ENCODE measurements around the gene PGPEP1. TPM values are rescaled to one million over a fixed set of nuclear protein-coding genes. Genes with fewer than 3 reads are reported as not detected.
A peak's percentile ranks its signal among the peaks of the same experiment; 100 is the strongest.

PGPEP1 gene
- total RNA-seq, 1 experiment from 2014 or later, result 27.9 TPM

DNA sequence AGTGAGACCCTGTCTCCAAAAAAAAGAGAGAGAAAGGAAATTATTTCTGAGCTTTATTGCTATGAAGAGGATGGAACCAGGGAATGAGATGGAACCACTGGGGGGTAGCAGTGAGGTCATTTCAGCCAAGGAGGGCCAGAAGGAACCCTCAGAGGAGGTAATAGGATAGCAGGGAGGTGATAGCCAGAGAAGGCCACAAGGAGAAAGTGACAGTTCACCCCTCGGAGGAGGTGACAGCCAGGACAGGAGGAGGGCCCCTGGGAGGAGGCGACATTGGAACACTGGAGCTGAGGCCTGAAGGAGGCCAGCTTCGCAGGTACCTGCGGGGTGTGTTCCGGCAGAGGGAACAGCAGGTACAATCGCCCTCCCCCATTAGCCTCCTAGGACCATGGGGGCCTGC lies 675 bp upstream of the PGPEP1 start:
- H3K4me1 Mint-ChIP-seq (ENCODE audit: low read depth, unreplicated experiment), result peaks cover 8% of the 10 kb centered on the region
- CTCF ChIA-PET, result interaction anchor here (0.8 to 1.0 kb wide), 3 partner anchors 11 to 60 kb away, joined by 3 to 6 read pairs (median 3); partner anchors contain the start of gene JUND
- H3K27ac Mint-ChIP-seq (ENCODE audit: unreplicated experiment), result peak overlapping the region; percentile 94
- peak; percentile 6 for TF ChIP-seq CTCF (IDR thresholded peaks at IDR 0.05; ENCODE audit: unreplicated experiment)
- no peaks in the 10 kb centered on the region for H3K9me3 Mint-ChIP-seq (ENCODE audit: low read depth, unreplicated experiment)
- intact Hi-C loops (cut with micrococcal nuclease; ENCODE audit: unreplicated experiment), result no loop called here
- peak overlapping the region; percentile 75 for H3K4me3 Mint-ChIP-seq (ENCODE audit: low read depth, unreplicated experiment)
- DNase-seq, result peak; percentile 28
- BruUV-seq (replicated peaks), result no TSS peak
- peaks cover 22% of the 10 kb centered on the region for H3K36me3 Mint-ChIP-seq (ENCODE audit: insufficient read depth, unreplicated experiment)
- H3K27me3 Mint-ChIP-seq (ENCODE audit: unreplicated experiment), result no peaks in the 10 kb centered on the region

GRCh38 chr19:18340990-18341868 lies 831 bp downstream of the PGPEP1 start:
- peak; percentile 53 for DNase-seq
- Mint-ChIP-seq H3K27ac (ENCODE audit: unreplicated experiment) (peak overlapping the region; percentile 38), H3K27me3 (ENCODE audit: unreplicated experiment) (no peaks in the 10 kb centered on the region), H3K4me1 (ENCODE audit: low read depth, unreplicated experiment) (peaks cover 11% of the 10 kb centered on the region), H3K4me3 (ENCODE audit: low read depth, unreplicated experiment) (peak overlapping the region; percentile 75), H3K9me3 (ENCODE audit: low read depth, unreplicated experiment) (no peaks in the 10 kb centered on the region), H3K36me3 (ENCODE audit: insufficient read depth, unreplicated experiment) (peaks cover 33% of the 10 kb centered on the region)
- intact Hi-C loops (cut with micrococcal nuclease; ENCODE audit: unreplicated experiment), result no loop called here
- CTCF ChIA-PET, result interaction anchor here (0.6 kb wide), 1 partner anchor 482 kb away, joined by 10 read pairs; no protein-coding TSS in a partner anchor
- TF ChIP-seq CTCF (IDR thresholded peaks at IDR 0.05; ENCODE audit: unreplicated experiment), result no peak
- TSS peak; percentile 22 for BruUV-seq (replicated peaks)

DNA sequence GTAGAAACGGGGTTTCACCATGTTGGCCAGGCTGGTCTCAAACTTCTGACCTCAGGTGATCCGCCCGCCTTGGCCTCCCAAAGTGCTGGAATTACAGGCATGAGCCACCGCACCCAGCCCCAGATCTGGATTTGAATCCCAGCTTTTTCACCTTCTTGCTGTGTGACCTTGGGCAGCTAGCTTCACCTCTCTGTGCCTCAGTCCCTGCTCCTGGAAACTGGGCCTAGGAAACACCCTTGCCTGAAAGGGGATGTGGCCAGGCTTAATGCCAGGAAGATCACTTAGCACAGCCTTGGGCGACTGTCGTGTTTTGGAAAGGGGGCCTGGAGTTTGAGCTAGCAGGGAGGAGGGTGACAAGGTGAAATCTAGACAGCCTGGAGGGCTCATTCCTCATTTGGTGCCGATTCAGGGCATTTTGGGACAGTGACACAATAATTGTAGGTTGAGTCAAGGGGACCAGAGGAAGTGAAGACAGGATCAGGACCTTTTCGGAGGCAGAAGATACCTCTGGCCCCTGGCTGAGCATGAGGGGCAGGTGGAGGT lies 1.8 kb downstream of the PGPEP1 start:
- intact Hi-C loops (cut with micrococcal nuclease; ENCODE audit: unreplicated experiment), result no loop called here

DNA sequence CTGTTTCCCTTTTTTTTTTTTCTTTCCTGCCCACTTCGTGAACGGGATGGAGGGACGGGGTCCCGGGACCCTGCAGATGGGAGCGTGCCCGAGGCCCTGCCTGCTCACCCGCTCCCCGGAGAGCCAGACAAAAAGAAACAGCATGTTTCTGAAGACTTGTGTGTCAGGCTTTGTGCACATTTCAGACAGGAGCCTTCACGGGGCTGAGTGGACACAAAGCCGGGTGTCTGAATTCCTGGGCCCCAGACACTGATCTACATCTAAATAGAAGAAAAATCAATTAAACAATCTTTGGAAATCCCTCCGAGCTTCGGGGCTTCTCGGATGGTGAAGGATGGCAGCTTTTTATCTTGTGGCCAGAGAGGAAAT lies 4.2 kb downstream of the PGPEP1 start:
- intact Hi-C loops (cut with micrococcal nuclease; ENCODE audit: unreplicated experiment), result no loop called here

More for the DNA sequence above, 1.8 kb downstream of the PGPEP1 start:
- no TSS peak for BruUV-seq (replicated peaks)
- Mint-ChIP-seq H3K9me3 (ENCODE audit: low read depth, unreplicated experiment) (no peaks in the 10 kb centered on the region), H3K27me3 (ENCODE audit: unreplicated experiment) (no peaks in the 10 kb centered on the region), H3K27ac (ENCODE audit: unreplicated experiment) (no peak overlapping the region), H3K4me3 (ENCODE audit: low read depth, unreplicated experiment) (no peak overlapping the region), H3K4me1 (ENCODE audit: low read depth, unreplicated experiment) (peaks cover 17% of the 10 kb centered on the region), H3K36me3 (ENCODE audit: insufficient read depth, unreplicated experiment) (peaks cover 42% of the 10 kb centered on the region)
- TF ChIP-seq CTCF (IDR thresholded peaks at IDR 0.05; ENCODE audit: unreplicated experiment), result no peak
- CTCF ChIA-PET, result no interaction called here
- no peak for DNase-seq

More for the DNA sequence above, 4.2 kb downstream of the PGPEP1 start:
- no peak overlapping the region for H3K4me3 Mint-ChIP-seq (ENCODE audit: low read depth, unreplicated experiment)
- H3K9me3 Mint-ChIP-seq (ENCODE audit: low read depth, unreplicated experiment), result no peaks in the 10 kb centered on the region
- peaks cover 17% of the 10 kb centered on the region for H3K4me1 Mint-ChIP-seq (ENCODE audit: low read depth, unreplicated experiment)
- CTCF ChIA-PET, result no interaction called here
- no peaks in the 10 kb centered on the region for H3K27me3 Mint-ChIP-seq (ENCODE audit: unreplicated experiment)
- H3K36me3 Mint-ChIP-seq (ENCODE audit: insufficient read depth, unreplicated experiment), result peaks cover 47% of the 10 kb centered on the region
- BruUV-seq (replicated peaks), result no TSS peak
- no peak overlapping the region for H3K27ac Mint-ChIP-seq (ENCODE audit: unreplicated experiment)
- TF ChIP-seq CTCF (IDR thresholded peaks at IDR 0.05; ENCODE audit: unreplicated experiment), result no peak
- DNase-seq, result no peak
